ENCODE data around the gene FSIP1. TPM values are rescaled to one million over a fixed set of nuclear protein-coding genes. Genes with fewer than 3 reads are reported as not detected.

Gene FSIP1
- total and polyA plus RNA-seq, 9 of the 15 experiments (the other 6 are each of a cell fraction or from before 2014, with no cell fraction given) = 0.07 to 0.51 (median 0.29) TPM

GRCh38 chr15:39728845-39729244 is 53.8 kb downstream of the FSIP1 start:
- FAIRE-seq (no peak), ATAC-seq (no peak), DNase-seq (ENCODE audit: extremely low read depth in 1 of 4, low spot score in 3 of 4) (no peak)
- no peaks in the 10 kb centered on the region for H3K36me3 ChIP-seq (ENCODE audit: control insufficient read depth, insufficient read depth, low read length)
- H3K79me2 ChIP-seq (ENCODE audit: control insufficient read depth, insufficient read depth, low read length) = no peaks in the 10 kb centered on the region
- no peak for TF ChIP-seq BRCA1 (IDR thresholded peaks at IDR 0.05)
- no peak for TF ChIP-seq BRCA1 (CRISPR knock-in tag; IDR thresholded peaks at IDR 0.05)
- TF ChIP-seq FOXM1 (IDR thresholded peaks at IDR 0.05; ENCODE audit: low read depth) = peak; percentile 52; the same call in 1 of the 2 replicates
- TF ChIP-seq FOXM1 (CRISPR knock-in tag; IDR thresholded peaks at IDR 0.05; ENCODE audit: low read depth) = no peak
- H2AFZ ChIP-seq (ENCODE audit: low read depth, low read length) = no peak overlapping the region
- intact Hi-C loops (cut with micrococcal nuclease) = no loop called here
- H3K9ac ChIP-seq (ENCODE audit: insufficient read depth in 1 of 2, low read depth in 2 of 2, low read length in 2 of 2) = no peak overlapping the region
- POLR2A ChIA-PET = no interaction called here
- H4K20me1 ChIP-seq (replicated peaks; ENCODE audit: control insufficient read depth, insufficient read depth, low read length) = no peaks in the 10 kb centered on the region
- in situ Hi-C loops (cut with MboI) = no loop called here
- no TSS peak for BruUV-seq (replicated peaks)
- WGBS (ENCODE audit: insufficient coverage, low coverage, missing lambda C conversion rate) = 31% methylated on average over 2 of the region's 2 CpGs
- CTCF ChIA-PET (ENCODE audit: low intra/inter-chr PET ratio) = no interaction called here
- no peak overlapping the region for H3K4me2 ChIP-seq (ENCODE audit: insufficient read depth, low read length)
- H3K9me1 ChIP-seq (ENCODE audit: control insufficient read depth, insufficient read depth, low read length) = no peaks in the 10 kb centered on the region
- no peaks in the 10 kb centered on the region; a peak in 2 of 5 replicates for H3K4me1 ChIP-seq (replicated peaks in 1 of 2; ENCODE audit: control insufficient read depth in 2 of 2, insufficient read depth in 2 of 2, low read length in 2 of 2)
- H3K9me3 ChIP-seq (replicated peaks; ENCODE audit: control insufficient read depth, insufficient read depth, low read depth, low read length) = no peaks in the 10 kb centered on the region
- H3K4me3 ChIP-seq = no peak overlapping the region
- H3K27ac ChIP-seq (ENCODE audit: extremely low read depth, low read depth, low read length) = no peak overlapping the region
- no peaks in the 10 kb centered on the region for H3K27me3 ChIP-seq (ENCODE audit: control insufficient read depth in 2 of 2, insufficient read depth in 2 of 2, low read length in 2 of 2)

GRCh38 chr15:39721893-39722292 is 60.7 kb downstream of the FSIP1 start:
- Histone ChIP-seq H3K36me3 (ENCODE audit: control insufficient read depth, insufficient read depth, low read length) (no peaks in the 10 kb centered on the region), H2AFZ (ENCODE audit: low read depth, low read length) (no peak overlapping the region), H3K79me2 (ENCODE audit: control insufficient read depth, insufficient read depth, low read length) (no peaks in the 10 kb centered on the region), H3K9me3 (replicated peaks; ENCODE audit: control insufficient read depth, insufficient read depth, low read depth, low read length) (no peaks in the 10 kb centered on the region), H4K20me1 (replicated peaks; ENCODE audit: control insufficient read depth, insufficient read depth, low read length) (no peaks in the 10 kb centered on the region), H3K4me2 (ENCODE audit: insufficient read depth, low read length) (no peak overlapping the region), H3K9ac (ENCODE audit: insufficient read depth in 1 of 2, low read depth in 2 of 2, low read length in 2 of 2) (no peak overlapping the region), H3K4me1 (replicated peaks in 1 of 2; ENCODE audit: control insufficient read depth in 2 of 2, insufficient read depth in 2 of 2, low read length in 2 of 2) (no peaks in the 10 kb centered on the region; a peak in 1 of 5 replicates), H3K27ac (ENCODE audit: extremely low read depth, low read depth, low read length) (no peak overlapping the region), H3K27me3 (ENCODE audit: control insufficient read depth in 2 of 2, insufficient read depth in 2 of 2, low read length in 2 of 2) (no peaks in the 10 kb centered on the region), H3K9me1 (ENCODE audit: control insufficient read depth, insufficient read depth, low read length) (no peaks in the 10 kb centered on the region), H3K4me3 (no peak overlapping the region)
- no TSS peak for BruUV-seq (replicated peaks)
- ATAC-seq = no peak
- intact Hi-C loops (cut with micrococcal nuclease) (no loop called here), in situ Hi-C loops (cut with MboI) (no loop called here)
- FAIRE-seq = no peak
- no peak for DNase-seq (ENCODE audit: extremely low read depth in 1 of 4, low spot score in 3 of 4)
- CTCF ChIA-PET (ENCODE audit: low intra/inter-chr PET ratio) = no interaction called here
- POLR2A ChIA-PET = interaction anchor here (0.8 kb wide), 1 partner anchor 10 kb away, joined by 4 read pairs; no protein-coding TSS in a partner anchor
- WGBS (ENCODE audit: insufficient coverage, low coverage, missing lambda C conversion rate) = 73% methylated on average over 6 of the region's 6 CpGs
- no peak for TF ChIP-seq ZNF197 (CRISPR knock-in tag; IDR thresholded peaks at IDR 0.05; ENCODE audit: low read depth)
- no peak for TF ChIP-seq SOX6 (IDR thresholded peaks at IDR 0.05)
- no peak for TF ChIP-seq ZC3H4 (CRISPR knock-in tag; IDR thresholded peaks at IDR 0.05; ENCODE audit: borderline replicate concordance)
- TF ChIP-seq RBM22 (IDR thresholded peaks at IDR 0.05; ENCODE audit: low read depth, low read length, poor library complexity, severe bottlenecking) = no peak
- no peak for TF ChIP-seq MBD2 (IDR thresholded peaks at IDR 0.05; ENCODE audit: borderline replicate concordance, low read depth)
- no peak for TF ChIP-seq GABPB2 (CRISPR knock-in tag; conservative IDR thresholded peaks at IDR 0.05)
- TF ChIP-seq PHB2 (IDR thresholded peaks at IDR 0.05; ENCODE audit: low read depth) = no peak
- no peak for TF ChIP-seq ZNF175 (CRISPR knock-in tag; IDR thresholded peaks at IDR 0.05; ENCODE audit: low read depth)
- no peak for TF ChIP-seq NR3C1 (CRISPR knock-in tag; IDR thresholded peaks at IDR 0.05)
- TF ChIP-seq NCOA6 (IDR thresholded peaks at IDR 0.05) = no peak
- no peak for TF ChIP-seq TARDBP (IDR thresholded peaks at IDR 0.05)
- TF ChIP-seq KDM2B (CRISPR knock-in tag; IDR thresholded peaks at IDR 0.05) = no peak
- no peak for TF ChIP-seq ZNF217 (CRISPR knock-in tag; IDR thresholded peaks at IDR 0.05)
- TF ChIP-seq DMBX1 (CRISPR knock-in tag; IDR thresholded peaks at IDR 0.05; ENCODE audit: borderline replicate concordance) = no peak
- TF ChIP-seq CCNT2 (IDR thresholded peaks at IDR 0.05; ENCODE audit: borderline replicate concordance, extremely low read depth, insufficient read length, low read depth, low read length) = no peak
- TF ChIP-seq ZNF57 (CRISPR knock-in tag; IDR thresholded peaks at IDR 0.05) = no peak
- TF ChIP-seq NBN (IDR thresholded peaks at IDR 0.05; ENCODE audit: low read depth) = no peak

Measured in K562 (cell line).